Endothelial cell of umbilical vein (primary cell): ENCODE results near the gene APBA2.

Experiments
- CTCF ChIP-seq, 2 donors: IDR thresholded peaks; 1 replicate in 1 of 2; 2 replicates in 1 of 2; pipeline ENCODE4 v1.5.1; 2011; ENCODE audit warnings: low read length in 2 of 2, mild to moderate bottlenecking in 2 of 2, moderate library complexity in 2 of 2, control low read depth in 1 of 2, inconsistent platforms in 1 of 2, low read depth in 1 of 2; ENCODE audit not compliant: insufficient read depth in 1 of 2; ENCODE audit errors: extremely low read depth in 1 of 2
- EZH2 ChIP-seq: IDR thresholded peaks from 2 replicates; pipeline ENCODE4 v1.6.1; 2012; ENCODE audit warnings: borderline replicate concordance, low read depth, mild to moderate bottlenecking, moderate library complexity, low read length, inconsistent platforms; ENCODE audit not compliant: severe bottlenecking
- JUN ChIP-seq: IDR thresholded peaks from 2 replicates; pipeline ENCODE4 v1.6.1; 2011; ENCODE audit warnings: borderline replicate concordance, low read depth; ENCODE audit not compliant: insufficient read length, insufficient read depth
- MAX ChIP-seq: IDR thresholded peaks from 2 replicates; pipeline ENCODE4 v1.6.1; 2011; ENCODE audit not compliant: insufficient read depth, insufficient read length
- POLR2A ChIP-seq: IDR thresholded peaks from 2 replicates; pipeline ENCODE4 v1.6.1; 2012; ENCODE audit warnings: low read depth, mild to moderate bottlenecking, control low read depth, low read length
- POLR2AphosphoS5 ChIP-seq: IDR thresholded peaks from 2 replicates; pipeline ENCODE4 v1.6.1; 2012; ENCODE audit warnings: low read depth, mild to moderate bottlenecking, control low read depth, low read length, moderate library complexity; ENCODE audit not compliant: insufficient read depth

- no peak for TF ChIP-seq MAX
- TF ChIP-seq POLR2AphosphoS5, result no peak
- TF ChIP-seq CTCF (IDR thresholded peaks at IDR 0.05; ENCODE audit: extremely low read depth in 1 of 2, insufficient read depth in 1 of 2, low read depth in 1 of 2, low read length in 2 of 2), result no peak
- no peak for TF ChIP-seq EZH2
- no peak for TF ChIP-seq JUN
- no peak for TF ChIP-seq POLR2A
These were observed 24.7 kb upstream of the APBA2 start for GRCh38 chr15:28861031-28861534.
